GM18499 (cell line): ENCODE measurements around the gene ANKS1B.
"Not testable (repeated sequence)": the region's sequence is repeated elsewhere in the genome, so short reads cannot be mapped to it uniquely, and the experiment has no call there.

Experiments
- ATAC-seq: cut with Tn5 transposase; IDR thresholded peaks from one replicate; pipeline ENCODE4 v1.9.1; 2021; ENCODE audit warnings: moderate number of reproducible peaks; ENCODE audit not compliant: insufficient read depth, unreplicated experiment

The ANKS1B gene

GRCh38 chr12:99249543-99249942 is 735.2 kb downstream of the ANKS1B start:
- ATAC-seq, result no peak

- ATAC-seq, result not testable (repeated sequence)
Measured at GRCh38 chr12:99237907-99238538, 746.7 kb downstream of the ANKS1B start.

GRCh38 chr12:99235381-99235780 is 749.4 kb downstream of the ANKS1B start:
- no peak for ATAC-seq

- ATAC-seq, result no peak
Measured at GRCh38 chr12:99234702-99235101, 750.0 kb downstream of the ANKS1B start.

GRCh38 chr12:99232324-99232723 is 752.4 kb downstream of the ANKS1B start:
- ATAC-seq, result no peak

GRCh38 chr12:99231031-99231430 is 753.7 kb downstream of the ANKS1B start:
- no peak for ATAC-seq

- ATAC-seq, result no peak
Measured at GRCh38 chr12:99224237-99224636, 760.5 kb downstream of the ANKS1B start.

- no peak for ATAC-seq
Measured at GRCh38 chr12:99223579-99223978, 761.2 kb downstream of the ANKS1B start.

GRCh38 chr12:99213047-99213446 is 771.7 kb downstream of the ANKS1B start:
- no peak for ATAC-seq

GRCh38 chr12:99212275-99212674 is 772.5 kb downstream of the ANKS1B start:
- ATAC-seq, result no peak

GRCh38 chr12:99205111-99205510 is 779.6 kb downstream of the ANKS1B start:
- ATAC-seq, result no peak

- no peak for ATAC-seq
Measured at GRCh38 chr12:99201906-99202645, 782.7 kb downstream of the ANKS1B start.

- no peak for ATAC-seq
Measured at GRCh38 chr12:99200711-99201384, 783.9 kb downstream of the ANKS1B start.

- no peak for ATAC-seq
Measured at GRCh38 chr12:99195474-99195873, 789.3 kb downstream of the ANKS1B start.

GRCh38 chr12:99192489-99192888 is 792.2 kb downstream of the ANKS1B start:
- no peak for ATAC-seq

GRCh38 chr12:99176871-99177270 is 807.9 kb downstream of the ANKS1B start:
- no peak for ATAC-seq

GRCh38 chr12:99170461-99170860 is 814.3 kb downstream of the ANKS1B start:
- no peak for ATAC-seq

- ATAC-seq, result no peak
Measured at GRCh38 chr12:99170037-99170436, 814.7 kb downstream of the ANKS1B start.

GRCh38 chr12:99157946-99158345 is 826.8 kb downstream of the ANKS1B start:
- no peak for ATAC-seq

- ATAC-seq, result no peak
Measured at GRCh38 chr12:99154983-99155336, 829.8 kb downstream of the ANKS1B start.

- ATAC-seq, result no peak
Measured at GRCh38 chr12:99154216-99154982, 830.3 kb downstream of the ANKS1B start.
